GM23338 (cell line): Measurements from ENCODE around the gene MTARC2. TPM values are rescaled to one million over a fixed set of nuclear protein-coding genes. Genes with fewer than 3 reads are reported as not detected.

Experiments
- ATAC-seq: fragments of 200-7000 bp; cut with Tn5 transposase; 3 replicates; pipeline ENCODE4 v1.9.1; 2020
- DNase-seq: peaks from one replicate; pipeline ENCODE4 v3.0.0-alpha.2; 2015; ENCODE audit warnings: low spot score
- H2AFZ ChIP-seq: fragments of 200-600 bp; sonication (generic); 2 replicates; pipeline ENCODE4 v1.8.0; 2016; ENCODE audit warnings: antibody characterized with exemption, mild to moderate bottlenecking, moderate library complexity
- H3F3A ChIP-seq: fragments of 200-600 bp; sonication (generic); replicated peaks from 2 replicates; pipeline ENCODE4 v1.8.0; 2017; ENCODE audit warnings: antibody characterized with exemption, mixed run types, low read depth
- H3K27ac ChIP-seq: fragments of 200-600 bp; sonication (generic); 2 replicates; pipeline ENCODE4 v1.6.1; 2016; ENCODE audit warnings: low read depth
- H3K27me3 ChIP-seq: fragments of 200-600 bp; sonication (generic); 2 replicates; pipeline ENCODE4 v1.8.0; 2016; ENCODE audit warnings: mild to moderate bottlenecking, mixed run types, moderate library complexity; ENCODE audit not compliant: insufficient read depth
- H3K36me3 ChIP-seq: fragments of 200-600 bp; sonication (generic); 2 replicates; pipeline ENCODE4 v1.8.0; 2016; ENCODE audit warnings: mild to moderate bottlenecking; ENCODE audit not compliant: insufficient read depth
- H3K4me1 ChIP-seq: fragments of 200-600 bp; sonication (generic); 2 replicates; pipeline ENCODE4 v1.8.0; 2016; ENCODE audit warnings: mild to moderate bottlenecking, moderate library complexity; ENCODE audit not compliant: insufficient read depth
- H3K4me2 ChIP-seq: fragments of 200-600 bp; sonication (generic); 2 replicates; pipeline ENCODE4 v1.7.1; 2017; ENCODE audit warnings: mixed run types
- H3K4me3 ChIP-seq: fragments of 200-600 bp; sonication (generic); 2 replicates; pipeline ENCODE4 v1.6.1; 2016; ENCODE audit warnings: mixed run types
- H3K79me2 ChIP-seq: fragments of 200-600 bp; sonication (generic); replicated peaks from 2 replicates; pipeline ENCODE4 v1.8.0; 2017; ENCODE audit warnings: mild to moderate bottlenecking; ENCODE audit not compliant: insufficient read depth
- H3K9me2 ChIP-seq: fragments of 200-600 bp; sonication (generic); 2 replicates; pipeline ENCODE4 v1.8.0; 2017; ENCODE audit not compliant: insufficient read depth
- H4K20me1 ChIP-seq: fragments of 200-600 bp; sonication (generic); replicated peaks from 2 replicates; pipeline ENCODE4 v1.8.0; 2017; ENCODE audit warnings: mild to moderate bottlenecking; ENCODE audit not compliant: insufficient read depth
- H3K27ac Mint-ChIP-seq: 2 replicates; pipeline ENCODE4 v1.8.0; 2020; ENCODE audit warnings: inconsistent platforms, mild to moderate bottlenecking, moderate library complexity, mixed read lengths
- H3K27me3 Mint-ChIP-seq: 3 replicates; pipeline ENCODE4 v1.8.0; 2022; ENCODE audit warnings: low read depth, mild to moderate bottlenecking, moderate library complexity, mixed read lengths, inconsistent platforms; ENCODE audit not compliant: insufficient read depth, poor library complexity
- H3K36me3 Mint-ChIP-seq: 3 replicates; pipeline ENCODE4 v1.8.0; 2021; ENCODE audit warnings: low read depth, mild to moderate bottlenecking, inconsistent platforms, moderate library complexity, mixed read lengths
- H3K4me1 Mint-ChIP-seq: 3 replicates; pipeline ENCODE4 v1.8.0; 2020; ENCODE audit warnings: mild to moderate bottlenecking, inconsistent platforms, mixed read lengths
- H3K4me3 Mint-ChIP-seq: 3 replicates; pipeline ENCODE4 v1.8.0; 2021; ENCODE audit warnings: moderate library complexity, mild to moderate bottlenecking, inconsistent platforms, mixed read lengths
- H3K9me3 Mint-ChIP-seq: 3 replicates; pipeline ENCODE4 v1.8.0; 2020; ENCODE audit warnings: moderate library complexity, mild to moderate bottlenecking, inconsistent platforms, mixed read lengths
- CREB1 ChIP-seq: fragments of 250-450 bp; sonication (Bioruptor Pico); IDR thresholded peaks from 2 replicates; pipeline ENCODE4 v1.5.0; 2020; ENCODE audit warnings: low read depth, mild to moderate bottlenecking, moderate library complexity
- EZH2phosphoT487 ChIP-seq: fragments of 200-600 bp; sonication (generic); IDR thresholded peaks from one replicate; pipeline ENCODE4 v1.8.1; 2018; ENCODE audit warnings: antibody characterized with exemption; ENCODE audit not compliant: unreplicated experiment
- POLR2AphosphoS5 ChIP-seq: IDR thresholded peaks from 2 replicates; pipeline ENCODE4 v1.6.1; 2016; ENCODE audit warnings: antibody characterized with exemption, low read depth
- ZNF114 ChIP-seq: fragments of 250-450 bp; sonication (Bioruptor Pico); IDR thresholded peaks from 2 replicates; pipeline ENCODE4 v1.5.0; 2020; ENCODE audit warnings: mild to moderate bottlenecking, moderate library complexity
- polyA plus RNA-seq: library from polyadenylated mRNA; unstranded; fragments of >200 nt; fragmentation: Nextera tagmentation; extraction: Ambion mirVana; gene quantifications from 2 replicates; pipeline ENCODE4 v1.2.1, GENCODE V29; 2016
- total RNA-seq: library from RNA; depleted of rRNA; stranded (reverse); fragments of >200 nt; shearing (Covaris generic); gene quantifications from 2 replicates; pipeline ENCODE4 v1.2.3, GENCODE V29; 2014
- TF ChIP-seq, protein P1 (sequence below), 2 experiments: fragments of 200-600 bp in 1 of 2; sonication (generic) in 1 of 2; conservative IDR thresholded peaks; 2 replicates each; pipeline versions ENCODE4 v1.5.1 to v1.6.1; 2016 to 2017; ENCODE audit warnings: antibody characterized with exemption in 2 of 2, low read depth in 2 of 2, mild to moderate bottlenecking in 2 of 2, moderate library complexity in 1 of 2
- TF ChIP-seq, protein P2 (sequence below): IDR thresholded peaks from 2 replicates; pipeline ENCODE4 v1.6.1; 2016; ENCODE audit warnings: antibody characterized with exemption
- TF ChIP-seq, protein P3 (sequence below): fragments of 250-450 bp; sonication (Bioruptor Pico); IDR thresholded peaks from 2 replicates; pipeline ENCODE4 v1.5.0; 2020; ENCODE audit warnings: mild to moderate bottlenecking, moderate library complexity

Gene MTARC2
- total and polyA plus RNA-seq, 2 experiments from 2014 or later, result 4.1 to 8.0 TPM

DNA sequence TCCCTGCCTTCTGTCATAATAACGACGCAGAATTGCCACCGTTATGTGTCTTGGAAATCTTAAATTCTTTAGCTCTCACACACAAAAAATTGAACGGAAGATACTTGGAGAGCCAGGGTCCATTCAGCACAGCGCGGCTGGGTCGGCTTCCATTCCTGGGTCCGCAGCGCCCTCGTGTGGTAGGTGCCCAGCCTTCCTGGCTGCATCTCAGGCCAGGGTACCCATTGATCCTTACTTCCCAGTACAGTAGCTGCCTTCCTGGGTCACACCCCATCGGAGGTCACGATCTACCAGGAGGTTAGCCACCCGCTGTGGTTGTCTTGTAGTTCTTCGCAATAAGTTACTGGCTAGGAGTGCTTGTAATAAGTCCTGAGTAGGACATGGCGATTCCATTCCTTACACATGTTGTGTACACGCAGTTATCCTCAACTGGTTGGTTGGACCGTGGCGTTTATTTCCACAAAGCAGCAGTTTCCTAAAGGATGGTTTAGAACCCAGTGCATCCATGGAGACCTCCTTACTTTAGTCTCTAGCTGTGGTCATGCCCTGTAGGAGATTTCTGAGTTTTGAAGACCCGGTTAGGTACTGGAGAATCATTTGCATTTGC, 28.7 kb downstream of the MTARC2 start:
- TF ChIP-seq CREB1 (CRISPR knock-in tag) (no peak), ZNF114 (CRISPR knock-in tag) (no peak)
- TF ChIP-seq, protein P1, sequence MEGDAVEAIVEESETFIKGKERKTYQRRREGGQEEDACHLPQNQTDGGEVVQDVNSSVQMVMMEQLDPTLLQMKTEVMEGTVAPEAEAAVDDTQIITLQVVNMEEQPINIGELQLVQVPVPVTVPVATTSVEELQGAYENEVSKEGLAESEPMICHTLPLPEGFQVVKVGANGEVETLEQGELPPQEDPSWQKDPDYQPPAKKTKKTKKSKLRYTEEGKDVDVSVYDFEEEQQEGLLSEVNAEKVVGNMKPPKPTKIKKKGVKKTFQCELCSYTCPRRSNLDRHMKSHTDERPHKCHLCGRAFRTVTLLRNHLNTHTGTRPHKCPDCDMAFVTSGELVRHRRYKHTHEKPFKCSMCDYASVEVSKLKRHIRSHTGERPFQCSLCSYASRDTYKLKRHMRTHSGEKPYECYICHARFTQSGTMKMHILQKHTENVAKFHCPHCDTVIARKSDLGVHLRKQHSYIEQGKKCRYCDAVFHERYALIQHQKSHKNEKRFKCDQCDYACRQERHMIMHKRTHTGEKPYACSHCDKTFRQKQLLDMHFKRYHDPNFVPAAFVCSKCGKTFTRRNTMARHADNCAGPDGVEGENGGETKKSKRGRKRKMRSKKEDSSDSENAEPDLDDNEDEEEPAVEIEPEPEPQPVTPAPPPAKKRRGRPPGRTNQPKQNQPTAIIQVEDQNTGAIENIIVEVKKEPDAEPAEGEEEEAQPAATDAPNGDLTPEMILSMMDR (conservative IDR thresholded peaks at IDR 0.05; ENCODE audit: low read depth in 2 of 2), result peak; percentile 98 to 99
- H2AFZ ChIP-seq, result no peak overlapping the region
- no peaks in the 10 kb centered on the region for H3K27me3 ChIP-seq
- no peaks in the 10 kb centered on the region; the same call in 1 of the 2 replicates for H4K20me1 ChIP-seq
- no peak overlapping the region for H3K27ac ChIP-seq
- peaks cover 3% of the 10 kb centered on the region; the same call in 2 of the 3 replicates for H3K4me1 Mint-ChIP-seq
- DNase-seq (peak; percentile 92), ATAC-seq (peak; percentile 99)
- H3F3A ChIP-seq, result no peaks in the 10 kb centered on the region
- no peaks in the 10 kb centered on the region for H3K9me2 ChIP-seq
- peaks cover 5% of the 10 kb centered on the region for H3K27me3 Mint-ChIP-seq
- no peaks in the 10 kb centered on the region for H3K79me2 ChIP-seq
- no peak overlapping the region for H3K27ac Mint-ChIP-seq
- no peak overlapping the region for H3K4me3 Mint-ChIP-seq
- H3K36me3 ChIP-seq, result no peaks in the 10 kb centered on the region
- no peak overlapping the region for H3K4me3 ChIP-seq
- no peaks in the 10 kb centered on the region for H3K36me3 Mint-ChIP-seq
- H3K4me1 ChIP-seq, result no peaks in the 10 kb centered on the region
- H3K9me3 Mint-ChIP-seq, result no peaks in the 10 kb centered on the region
- H3K4me2 ChIP-seq, result no peak overlapping the region

DNA sequence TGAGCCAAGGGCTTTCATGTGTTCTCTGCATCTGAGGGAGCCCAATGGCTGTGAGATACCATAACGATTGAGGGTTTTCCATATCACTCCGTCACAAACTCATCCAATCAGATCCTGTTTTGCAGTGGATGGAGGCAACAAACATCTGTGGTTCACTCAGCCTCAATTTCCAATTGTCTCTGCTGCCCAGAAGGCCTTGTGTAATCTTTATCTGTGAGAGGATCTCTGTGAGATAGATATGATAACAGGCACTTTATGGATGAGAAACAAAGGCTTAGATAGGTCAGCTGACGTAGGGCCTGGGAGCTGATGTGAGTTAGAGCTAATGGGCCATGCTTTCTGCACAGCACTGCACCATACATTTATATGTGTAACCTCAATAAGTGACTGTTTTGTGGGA, 35.3 kb downstream of the MTARC2 start:
- peaks cover 16% of the 10 kb centered on the region for H3K4me1 ChIP-seq
- peaks cover 11% of the 10 kb centered on the region for H3K79me2 ChIP-seq
- H3K36me3 Mint-ChIP-seq, result no peaks in the 10 kb centered on the region
- no peaks in the 10 kb centered on the region for H4K20me1 ChIP-seq
- no peaks in the 10 kb centered on the region for H3K27me3 ChIP-seq
- peaks cover 5% of the 10 kb centered on the region for H3K27me3 Mint-ChIP-seq
- DNase-seq, result no peak
- no peak overlapping the region for H3K4me3 ChIP-seq
- no peak overlapping the region for H3K27ac Mint-ChIP-seq
- H3K36me3 ChIP-seq, result no peaks in the 10 kb centered on the region
- H3K4me2 ChIP-seq, result no peak overlapping the region
- no peak overlapping the region for H3K4me3 Mint-ChIP-seq
- TF ChIP-seq EZH2phosphoT487, result no peak
- no peak for TF ChIP-seq CREB1 (CRISPR knock-in tag)
- TF ChIP-seq, protein P2, sequence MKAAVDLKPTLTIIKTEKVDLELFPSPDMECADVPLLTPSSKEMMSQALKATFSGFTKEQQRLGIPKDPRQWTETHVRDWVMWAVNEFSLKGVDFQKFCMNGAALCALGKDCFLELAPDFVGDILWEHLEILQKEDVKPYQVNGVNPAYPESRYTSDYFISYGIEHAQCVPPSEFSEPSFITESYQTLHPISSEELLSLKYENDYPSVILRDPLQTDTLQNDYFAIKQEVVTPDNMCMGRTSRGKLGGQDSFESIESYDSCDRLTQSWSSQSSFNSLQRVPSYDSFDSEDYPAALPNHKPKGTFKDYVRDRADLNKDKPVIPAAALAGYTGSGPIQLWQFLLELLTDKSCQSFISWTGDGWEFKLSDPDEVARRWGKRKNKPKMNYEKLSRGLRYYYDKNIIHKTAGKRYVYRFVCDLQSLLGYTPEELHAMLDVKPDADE, result no peak
- no peak for TF ChIP-seq POLR2AphosphoS5
- TF ChIP-seq, protein P3, sequence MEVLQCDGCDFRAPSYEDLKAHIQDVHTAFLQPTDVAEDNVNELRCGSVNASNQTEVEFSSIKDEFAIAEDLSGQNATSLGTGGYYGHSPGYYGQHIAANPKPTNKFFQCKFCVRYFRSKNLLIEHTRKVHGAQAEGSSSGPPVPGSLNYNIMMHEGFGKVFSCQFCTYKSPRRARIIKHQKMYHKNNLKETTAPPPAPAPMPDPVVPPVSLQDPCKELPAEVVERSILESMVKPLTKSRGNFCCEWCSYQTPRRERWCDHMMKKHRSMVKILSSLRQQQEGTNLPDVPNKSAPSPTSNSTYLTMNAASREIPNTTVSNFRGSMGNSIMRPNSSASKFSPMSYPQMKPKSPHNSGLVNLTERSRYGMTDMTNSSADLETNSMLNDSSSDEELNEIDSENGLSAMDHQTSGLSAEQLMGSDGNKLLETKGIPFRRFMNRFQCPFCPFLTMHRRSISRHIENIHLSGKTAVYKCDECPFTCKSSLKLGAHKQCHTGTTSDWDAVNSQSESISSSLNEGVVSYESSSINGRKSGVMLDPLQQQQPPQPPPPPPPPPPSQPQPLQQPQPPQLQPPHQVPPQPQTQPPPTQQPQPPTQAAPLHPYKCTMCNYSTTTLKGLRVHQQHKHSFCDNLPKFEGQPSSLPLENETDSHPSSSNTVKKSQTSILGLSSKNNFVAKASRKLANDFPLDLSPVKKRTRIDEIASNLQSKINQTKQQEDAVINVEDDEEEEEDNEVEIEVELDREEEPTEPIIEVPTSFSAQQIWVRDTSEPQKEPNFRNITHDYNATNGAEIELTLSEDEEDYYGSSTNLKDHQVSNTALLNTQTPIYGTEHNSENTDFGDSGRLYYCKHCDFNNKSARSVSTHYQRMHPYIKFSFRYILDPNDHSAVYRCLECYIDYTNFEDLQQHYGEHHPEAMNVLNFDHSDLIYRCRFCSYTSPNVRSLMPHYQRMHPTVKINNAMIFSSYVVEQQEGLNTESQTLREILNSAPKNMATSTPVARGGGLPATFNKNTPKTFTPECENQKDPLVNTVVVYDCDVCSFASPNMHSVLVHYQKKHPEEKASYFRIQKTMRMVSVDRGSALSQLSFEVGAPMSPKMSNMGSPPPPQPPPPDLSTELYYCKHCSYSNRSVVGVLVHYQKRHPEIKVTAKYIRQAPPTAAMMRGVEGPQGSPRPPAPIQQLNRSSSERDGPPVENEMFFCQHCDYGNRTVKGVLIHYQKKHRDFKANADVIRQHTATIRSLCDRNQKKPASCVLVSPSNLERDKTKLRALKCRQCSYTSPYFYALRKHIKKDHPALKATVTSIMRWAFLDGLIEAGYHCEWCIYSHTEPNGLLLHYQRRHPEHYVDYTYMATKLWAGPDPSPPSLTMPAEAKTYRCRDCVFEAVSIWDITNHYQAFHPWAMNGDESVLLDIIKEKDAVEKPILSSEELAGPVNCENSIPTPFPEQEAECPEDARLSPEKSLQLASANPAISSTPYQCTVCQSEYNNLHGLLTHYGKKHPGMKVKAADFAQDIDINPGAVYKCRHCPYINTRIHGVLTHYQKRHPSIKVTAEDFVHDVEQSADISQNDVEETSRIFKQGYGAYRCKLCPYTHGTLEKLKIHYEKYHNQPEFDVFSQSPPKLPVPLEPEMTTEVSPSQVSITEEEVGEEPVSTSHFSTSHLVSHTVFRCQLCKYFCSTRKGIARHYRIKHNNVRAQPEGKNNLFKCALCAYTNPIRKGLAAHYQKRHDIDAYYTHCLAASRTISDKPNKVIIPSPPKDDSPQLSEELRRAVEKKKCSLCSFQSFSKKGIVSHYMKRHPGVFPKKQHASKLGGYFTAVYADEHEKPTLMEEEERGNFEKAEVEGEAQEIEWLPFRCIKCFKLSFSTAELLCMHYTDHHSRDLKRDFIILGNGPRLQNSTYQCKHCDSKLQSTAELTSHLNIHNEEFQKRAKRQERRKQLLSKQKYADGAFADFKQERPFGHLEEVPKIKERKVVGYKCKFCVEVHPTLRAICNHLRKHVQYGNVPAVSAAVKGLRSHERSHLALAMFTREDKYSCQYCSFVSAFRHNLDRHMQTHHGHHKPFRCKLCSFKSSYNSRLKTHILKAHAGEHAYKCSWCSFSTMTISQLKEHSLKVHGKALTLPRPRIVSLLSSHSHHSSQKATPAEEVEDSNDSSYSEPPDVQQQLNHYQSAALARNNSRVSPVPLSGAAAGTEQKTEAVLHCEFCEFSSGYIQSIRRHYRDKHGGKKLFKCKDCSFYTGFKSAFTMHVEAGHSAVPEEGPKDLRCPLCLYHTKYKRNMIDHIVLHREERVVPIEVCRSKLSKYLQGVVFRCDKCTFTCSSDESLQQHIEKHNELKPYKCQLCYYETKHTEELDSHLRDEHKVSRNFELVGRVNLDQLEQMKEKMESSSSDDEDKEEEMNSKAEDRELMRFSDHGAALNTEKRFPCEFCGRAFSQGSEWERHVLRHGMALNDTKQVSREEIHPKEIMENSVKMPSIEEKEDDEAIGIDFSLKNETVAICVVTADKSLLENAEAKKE (CRISPR knock-in tag), result no peak
- no peak for ATAC-seq
- no peaks in the 10 kb centered on the region for H3F3A ChIP-seq
- H3K27ac ChIP-seq, result no peak overlapping the region
- no peak overlapping the region for H2AFZ ChIP-seq
- peaks cover 15% of the 10 kb centered on the region for H3K4me1 Mint-ChIP-seq
- no peaks in the 10 kb centered on the region for H3K9me2 ChIP-seq
- H3K9me3 Mint-ChIP-seq, result no peaks in the 10 kb centered on the region
